Stimulated activated CD4-positive, alpha-beta T cell treated with anti-CD3 and anti-CD28 coated beads, Interleukin-15, amount 100 ng/mL, for 1 hour (primary cell): ENCODE results near the gene COMMD1.

Source experiments
- DNase-seq, 2 donors: peaks; one replicate each; pipeline ENCODE4 v3.0.0-alpha.2; 2020; ENCODE audit warnings: low read depth in 1 of 2, low spot score in 1 of 2

COMMD1 gene

GRCh38 chr2:62175728-62176127, 270.3 kb downstream of the COMMD1 start:
- DNase-seq = no peak

GRCh38 chr2:62176801-62177200, 271.3 kb downstream of the COMMD1 start:
- DNase-seq = no peak

GRCh38 chr2:62177392-62178049, 272.0 kb downstream of the COMMD1 start:
- no peak for DNase-seq

- no peak for DNase-seq
Measured at GRCh38 chr2:62178741-62179271, 273.3 kb downstream of the COMMD1 start.

GRCh38 chr2:62180975-62181374, 275.5 kb downstream of the COMMD1 start:
- DNase-seq = no peak

GRCh38 chr2:62181843-62182242, 276.4 kb downstream of the COMMD1 start:
- DNase-seq = no peak

GRCh38 chr2:62184512-62185230, 279.2 kb downstream of the COMMD1 start:
- no peak for DNase-seq
